Nephron progenitor cell (in vitro differentiated cells): ENCODE results near the gene CACNA2D4.
A peak's percentile ranks its signal among the peaks of the same experiment; 100 is the strongest.

Experiments used
- DNase-seq: peaks from one replicate; pipeline ENCODE4 v3.0.0; 2021
- H3K27ac Mint-ChIP-seq: 2 replicates; pipeline ENCODE4 v1.8.0; 2021; ENCODE audit warnings: mild to moderate bottlenecking, moderate library complexity, mixed read lengths
- H3K27me3 Mint-ChIP-seq: 2 replicates; pipeline ENCODE4 v1.8.0; 2021; ENCODE audit warnings: mild to moderate bottlenecking, low read depth, mixed read lengths; ENCODE audit not compliant: poor library complexity
- H3K36me3 Mint-ChIP-seq: 2 replicates; pipeline ENCODE4 v1.8.0; 2021; ENCODE audit warnings: low read depth, mixed read lengths
- H3K4me1 Mint-ChIP-seq: 2 replicates; pipeline ENCODE4 v1.8.0; 2021; ENCODE audit warnings: mixed read lengths
- H3K4me3 Mint-ChIP-seq: 2 replicates; pipeline ENCODE4 v1.8.0; 2021; ENCODE audit warnings: mild to moderate bottlenecking, moderate library complexity, mixed read lengths
- H3K9me3 Mint-ChIP-seq: 2 replicates; pipeline ENCODE4 v1.8.0; 2021; ENCODE audit warnings: mild to moderate bottlenecking, moderate library complexity, mixed read lengths
- CTCF ChIP-seq: fragments of 200-600 bp; sonication (generic); IDR thresholded peaks from 2 replicates; pipeline ENCODE4 v1.5.0; 2021; ENCODE audit warnings: antibody characterized with exemption

Gene CACNA2D4

DNA sequence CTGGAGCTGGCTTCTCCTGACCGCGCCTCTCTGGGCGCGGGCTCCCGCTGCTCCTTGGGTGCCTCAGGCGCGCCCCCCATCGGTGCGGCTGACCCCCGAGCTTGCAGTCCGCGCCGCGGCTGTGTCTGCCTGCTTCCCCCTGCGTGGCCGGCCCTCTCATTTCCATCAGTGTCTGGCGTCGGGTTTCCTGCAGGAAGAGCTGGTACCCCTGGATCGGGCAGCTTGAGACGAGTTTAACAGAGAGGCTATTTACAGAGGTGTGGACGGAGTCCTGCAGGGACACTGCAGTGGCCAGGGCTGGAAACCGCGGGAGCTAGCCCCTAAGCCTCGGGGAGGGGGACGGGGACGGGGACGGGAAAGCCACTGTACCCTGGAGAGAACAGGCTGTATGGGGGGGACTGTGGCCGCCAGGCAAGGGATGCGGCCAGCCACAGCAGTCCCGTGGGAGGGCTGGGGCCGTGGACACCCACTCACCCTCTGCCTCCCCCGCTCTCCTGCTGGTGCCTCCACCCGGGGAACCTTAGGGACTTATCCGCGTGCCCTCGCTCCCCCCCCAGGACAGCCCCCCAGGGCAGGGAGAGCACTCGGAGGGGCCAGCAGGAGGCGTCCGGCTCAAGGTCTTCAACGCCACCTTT is 3.7 kb upstream of the CACNA2D4 start:
- Mint-ChIP-seq H3K4me3 (no peak overlapping the region), H3K27ac (no peak overlapping the region), H3K36me3 (no peaks in the 10 kb centered on the region), H3K9me3 (no peaks in the 10 kb centered on the region), H3K4me1 (peaks cover 80% of the 10 kb centered on the region), H3K27me3 (peaks cover 6% of the 10 kb centered on the region)
- no peak for TF ChIP-seq CTCF
- no peak for DNase-seq

DNA sequence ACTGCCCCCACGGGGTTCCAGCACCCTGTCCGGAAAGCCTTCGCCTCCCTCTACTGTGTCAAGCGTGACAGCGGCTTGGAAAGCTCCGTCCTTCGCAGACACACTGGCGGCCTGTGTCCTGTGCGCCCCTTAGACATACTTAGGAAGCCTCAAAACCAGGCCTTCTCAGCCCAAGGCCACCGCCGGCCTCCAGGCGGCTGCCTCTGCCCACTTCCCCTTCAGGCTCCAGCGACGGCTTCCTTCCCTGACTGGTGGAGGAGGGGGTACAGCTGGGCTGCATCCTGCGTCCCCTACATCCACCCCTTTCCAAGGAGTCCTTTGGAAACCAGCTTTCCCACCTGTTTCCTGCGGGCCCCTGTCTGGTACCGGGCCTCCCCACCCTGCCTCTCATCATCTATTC is 2.5 kb upstream of the CACNA2D4 start:
- no peak for DNase-seq
- peaks cover 80% of the 10 kb centered on the region for H3K4me1 Mint-ChIP-seq

GRCh38 chr12:1920436-1920835 is 2.0 kb upstream of the CACNA2D4 start:
- Mint-ChIP-seq H3K27me3 (peaks cover 14% of the 10 kb centered on the region), H3K4me3 (no peak overlapping the region), H3K9me3 (no peaks in the 10 kb centered on the region), H3K36me3 (no peaks in the 10 kb centered on the region), H3K27ac (no peak overlapping the region), H3K4me1 (peaks cover 83% of the 10 kb centered on the region)
- no peak for DNase-seq
- no peak for TF ChIP-seq CTCF

More for the DNA sequence above, 2.5 kb upstream of the CACNA2D4 start:
- no peak overlapping the region for H3K4me3 Mint-ChIP-seq
- H3K27me3 Mint-ChIP-seq, result peaks cover 11% of the 10 kb centered on the region
- no peaks in the 10 kb centered on the region for H3K36me3 Mint-ChIP-seq
- no peak for TF ChIP-seq CTCF
- no peak overlapping the region for H3K27ac Mint-ChIP-seq
- H3K9me3 Mint-ChIP-seq, result no peaks in the 10 kb centered on the region

DNA sequence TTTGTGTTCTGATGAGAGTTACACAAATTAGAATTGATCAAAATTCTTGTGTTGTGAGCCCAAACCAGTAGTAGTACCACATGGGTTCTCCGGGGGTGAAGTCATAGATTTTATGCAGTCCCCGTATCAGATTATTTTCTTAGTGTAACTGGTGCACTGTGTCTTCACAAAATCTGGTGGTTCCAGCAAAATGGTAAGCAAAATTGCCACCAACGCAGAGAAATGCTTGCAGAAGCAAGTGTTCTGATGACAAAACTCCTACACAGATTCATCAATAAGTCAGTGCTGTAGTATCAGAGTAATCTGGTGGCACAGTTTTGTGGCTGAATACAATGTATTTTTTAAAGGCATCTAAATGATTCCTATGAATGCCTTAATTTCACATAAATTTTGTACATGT is 1.3 kb upstream of the CACNA2D4 start:
- no peak for DNase-seq
- Mint-ChIP-seq H3K27ac (no peak overlapping the region), H3K4me1 (peaks cover 83% of the 10 kb centered on the region)

DNA sequence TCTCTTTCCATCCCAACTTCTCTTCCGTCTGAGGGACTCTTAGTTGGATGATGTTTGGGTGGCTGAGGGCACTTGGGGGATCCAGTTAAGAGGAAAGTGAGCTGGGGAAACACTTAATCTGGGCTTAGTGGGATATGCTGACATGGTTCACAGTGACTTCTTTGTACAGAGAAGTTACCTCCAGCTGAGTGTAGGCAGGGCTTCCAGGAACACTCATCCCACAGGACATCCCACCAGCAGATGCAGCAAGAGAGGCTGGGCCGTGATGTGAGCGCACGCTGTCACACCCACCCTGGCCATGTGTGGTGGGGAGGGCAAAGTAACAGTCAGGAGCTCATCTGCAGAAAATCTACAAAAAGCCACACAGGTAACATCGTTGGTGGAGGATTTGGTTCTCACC is 832 bp upstream of the CACNA2D4 start:
- Mint-ChIP-seq H3K27me3 (peaks cover 13% of the 10 kb centered on the region), H3K4me1 (peaks cover 83% of the 10 kb centered on the region), H3K4me3 (peak overlapping the region; percentile 22), H3K36me3 (no peaks in the 10 kb centered on the region), H3K27ac (no peak overlapping the region), H3K9me3 (no peaks in the 10 kb centered on the region)
- TF ChIP-seq CTCF, result no peak
- DNase-seq, result no peak

More for the DNA sequence above, 1.3 kb upstream of the CACNA2D4 start:
- Mint-ChIP-seq H3K36me3 (no peaks in the 10 kb centered on the region), H3K27me3 (peaks cover 15% of the 10 kb centered on the region), H3K9me3 (no peaks in the 10 kb centered on the region), H3K4me3 (no peak overlapping the region)
- TF ChIP-seq CTCF, result no peak

DNA sequence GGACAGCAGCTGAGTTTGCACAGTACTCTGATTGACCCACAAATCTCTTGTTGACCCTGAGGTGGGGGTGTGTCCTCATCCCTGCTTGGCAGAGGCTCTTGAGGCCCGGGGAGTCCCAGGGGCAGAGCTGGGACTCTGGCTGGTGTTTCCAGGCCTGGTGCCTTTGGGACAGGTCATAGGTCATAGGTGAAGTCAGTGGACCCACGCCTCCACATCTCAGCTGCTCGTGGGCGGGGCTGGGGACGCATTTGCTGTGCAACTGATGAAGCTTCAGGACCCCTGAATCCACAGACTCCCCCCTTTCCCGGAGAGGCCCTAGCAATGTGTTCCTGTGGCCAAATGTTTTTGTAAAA is 408 bp upstream of the CACNA2D4 start:
- peak; percentile 25 for DNase-seq
- peaks cover 84% of the 10 kb centered on the region for H3K4me1 Mint-ChIP-seq
- TF ChIP-seq CTCF, result no peak
- H3K9me3 Mint-ChIP-seq, result no peaks in the 10 kb centered on the region
- H3K27me3 Mint-ChIP-seq, result peaks cover 13% of the 10 kb centered on the region
- peak overlapping the region; percentile 22 for H3K4me3 Mint-ChIP-seq
- no peak overlapping the region for H3K27ac Mint-ChIP-seq
- no peaks in the 10 kb centered on the region for H3K36me3 Mint-ChIP-seq
